Skeletal muscle satellite cell (primary cell): ENCODE results near the gene OR5D18. TPM values are rescaled to one million over a fixed set of nuclear protein-coding genes. Genes with fewer than 3 reads are reported as not detected.

Experiments used
- H3K27me3 ChIP-seq: 2 replicates; pipeline ENCODE4 v1.7.0; 2013; ENCODE audit warnings: low read length; ENCODE audit not compliant: control insufficient read depth, insufficient read depth
- H3K36me3 ChIP-seq: 2 replicates; pipeline ENCODE4 v1.7.0; 2013; ENCODE audit warnings: mild to moderate bottlenecking, control low read depth, low read length; ENCODE audit not compliant: insufficient read depth
- H3K4me1 ChIP-seq: 2 replicates; pipeline ENCODE4 v1.7.0; 2013; ENCODE audit warnings: low read length; ENCODE audit not compliant: control insufficient read depth, insufficient read depth
- H3K4me2 ChIP-seq: 2 replicates; pipeline ENCODE4 v1.7.0; 2013; ENCODE audit warnings: mild to moderate bottlenecking, low read length
- H3K4me3 ChIP-seq: 2 replicates; pipeline ENCODE4 v1.7.0; 2013; ENCODE audit warnings: low read length
- H3K9ac ChIP-seq: 2 replicates; pipeline ENCODE4 v1.7.0; 2013; ENCODE audit warnings: mild to moderate bottlenecking, low read depth, low read length, moderate library complexity
- H3K9me3 ChIP-seq: replicated peaks from 2 replicates; pipeline ENCODE4 v1.7.0; 2013; ENCODE audit warnings: mild to moderate bottlenecking, control low read depth, low read length
- total RNA-seq: library from RNA; depleted of rRNA; stranded (reverse); fragments of >200 nt; gene quantifications from 2 replicates; pipeline ENCODE4 v1.2.3, GENCODE V29; 2012; rRNA removed

OR5D18 gene
- total RNA-seq, result not detected in 2 replicates

DNA sequence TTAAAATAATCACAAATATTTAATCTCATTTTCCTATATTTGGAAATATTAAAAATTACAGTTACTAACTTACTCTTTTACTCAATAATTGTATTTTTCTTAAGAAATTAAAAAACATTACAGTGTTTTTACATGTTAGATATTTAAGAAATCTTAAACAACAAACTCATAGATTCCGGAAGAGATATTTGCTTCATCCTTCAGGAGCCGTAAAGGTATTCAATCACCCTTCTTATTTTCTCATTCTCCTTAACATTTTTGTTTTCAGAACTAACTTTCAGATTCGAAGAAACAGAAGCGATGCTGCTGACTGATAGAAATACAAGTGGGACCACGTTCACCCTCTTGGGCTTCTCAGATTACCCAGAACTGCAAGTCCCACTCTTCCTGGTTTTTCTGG is at the start of gene OR5D18:
OR5D18 (plus strand) TSS at position 301 of the 400 bp plus-strand sequence; CDS start at position 301, 0 bp downstream.
- Histone ChIP-seq H3K9me3 (peaks cover 5% of the 10 kb centered on the region), H3K4me3 (no peak within 1 kb of the TSS), H3K4me2 (no peak within 1 kb of the TSS), H3K9ac (no peak within 1 kb of the TSS), H3K36me3 (no peaks in the 10 kb centered on the region), H3K27me3 (no peaks in the 10 kb centered on the region), H3K4me1 (no peaks in the 10 kb centered on the region)

DNA sequence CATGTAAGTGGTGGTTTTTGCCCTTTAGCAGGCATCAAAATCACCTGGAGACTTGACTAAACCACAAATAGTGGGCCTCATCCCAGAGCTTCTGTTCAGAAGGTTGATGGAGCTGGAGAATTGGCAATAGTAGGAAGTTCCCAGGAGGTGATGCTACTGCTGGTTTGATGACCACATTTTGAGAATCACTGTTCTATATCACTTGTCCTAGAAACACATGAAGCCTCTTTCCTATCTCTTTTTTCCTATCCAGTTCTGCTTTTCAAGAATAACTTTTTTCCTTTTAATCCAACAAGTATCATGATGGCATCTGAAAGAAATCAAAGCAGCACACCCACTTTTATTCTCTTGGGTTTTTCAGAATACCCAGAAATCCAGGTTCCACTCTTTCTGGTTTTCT is 46.3 kb upstream of the OR5D18 start, which contains the start of gene OR5D13:
OR5D13 (plus strand) TSS at position 301 of the 400 bp plus-strand sequence; CDS start at position 301, 0 bp downstream.
- Histone ChIP-seq H3K9ac (no peak within 1 kb of the TSS), H3K4me1 (no peaks in the 10 kb centered on the region), H3K36me3 (no peaks in the 10 kb centered on the region), H3K4me2 (no peak within 1 kb of the TSS), H3K9me3 (no peaks in the 10 kb centered on the region), H3K4me3 (no peak within 1 kb of the TSS), H3K27me3 (no peaks in the 10 kb centered on the region)

- no peaks in the 10 kb centered on the region for H3K27me3 ChIP-seq
- no peak overlapping the region for H3K4me3 ChIP-seq
- no peak overlapping the region for H3K9ac ChIP-seq
- no peaks in the 10 kb centered on the region for H3K36me3 ChIP-seq
- no peaks in the 10 kb centered on the region for H3K9me3 ChIP-seq
- no peak overlapping the region for H3K4me2 ChIP-seq
- H3K4me1 ChIP-seq, result no peaks in the 10 kb centered on the region
Measured at GRCh38 chr11:55791606-55792005, 27.8 kb upstream of the OR5D18 start.

DNA sequence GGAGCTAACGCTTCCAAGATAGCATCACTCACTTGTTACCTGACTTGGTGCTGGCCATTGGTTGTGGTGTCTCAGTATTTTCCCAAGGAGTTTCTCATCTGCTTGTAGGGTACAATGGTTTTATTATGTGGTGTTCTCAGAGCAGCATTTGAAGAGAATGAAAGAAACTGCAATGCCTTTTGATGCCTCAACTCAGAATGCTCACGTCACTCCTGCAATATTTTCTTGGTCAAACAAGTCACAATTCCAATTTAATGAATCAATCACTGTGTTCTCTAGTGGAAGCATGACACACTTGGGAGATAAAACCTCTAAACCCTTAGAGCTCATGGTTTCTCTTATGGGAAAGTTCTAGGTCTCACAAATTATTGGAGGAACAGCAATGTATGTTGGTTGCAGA is 26.1 kb upstream of the OR5D18 start:
- no peak overlapping the region for H3K4me3 ChIP-seq
- H3K9me3 ChIP-seq, result no peaks in the 10 kb centered on the region
- H3K4me1 ChIP-seq, result no peaks in the 10 kb centered on the region
- no peak overlapping the region for H3K9ac ChIP-seq
- H3K36me3 ChIP-seq, result no peaks in the 10 kb centered on the region
- no peak overlapping the region for H3K4me2 ChIP-seq
- no peaks in the 10 kb centered on the region for H3K27me3 ChIP-seq

- no peak within 1 kb of the TSS for H3K9ac ChIP-seq
Measured at GRCh38 chr11:55795256-55795655, 24.2 kb upstream of the OR5D18 start, which contains the start of gene OR5D14. Gene OR5D14, plus strand, starts transcription at chr11:55795556. Its CDS starts 0 bp downstream, at chr11:55795556.

DNA sequence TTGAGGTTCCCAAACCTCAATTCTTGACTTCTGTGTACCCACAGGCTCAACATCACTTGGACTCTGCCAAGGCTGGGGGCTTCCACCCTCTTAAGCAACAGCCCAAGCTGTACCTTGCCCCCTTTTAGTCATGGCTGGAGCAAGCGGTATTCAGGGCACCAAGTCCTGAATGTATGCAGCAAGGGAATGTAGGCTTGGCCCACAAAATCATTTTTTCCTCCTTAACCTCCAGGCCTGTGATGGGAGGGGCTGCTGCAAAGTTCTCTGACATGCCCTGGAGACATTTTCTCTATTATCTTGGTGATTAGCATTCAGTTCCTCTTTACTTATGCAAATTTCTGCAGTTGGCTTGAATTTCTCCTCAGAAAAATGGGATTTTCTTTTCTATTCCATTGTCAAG is 13.2 kb upstream of the OR5D18 start:
- H3K4me1 ChIP-seq, result no peaks in the 10 kb centered on the region
- H3K4me2 ChIP-seq, result no peak overlapping the region
- H3K9ac ChIP-seq, result no peak overlapping the region
- peaks cover 4% of the 10 kb centered on the region for H3K9me3 ChIP-seq
- no peaks in the 10 kb centered on the region for H3K27me3 ChIP-seq
- H3K4me3 ChIP-seq, result no peak overlapping the region
- no peaks in the 10 kb centered on the region for H3K36me3 ChIP-seq

More at GRCh38 chr11:55795256-55795655, 24.2 kb upstream of the OR5D18 start, which contains the start of gene OR5D14:
- no peak within 1 kb of the TSS for H3K4me2 ChIP-seq
- no peak within 1 kb of the TSS for H3K4me3 ChIP-seq
- H3K36me3 ChIP-seq, result no peaks in the 10 kb centered on the region
- H3K27me3 ChIP-seq, result no peaks in the 10 kb centered on the region
- H3K4me1 ChIP-seq, result no peaks in the 10 kb centered on the region
- no peaks in the 10 kb centered on the region for H3K9me3 ChIP-seq

GRCh38 chr11:55811067-55811466 is 8.4 kb upstream of the OR5D18 start, which contains the start of gene OR5L1:
Gene OR5L1, plus strand, starts transcription at chr11:55811367. Its CDS starts 100 bp downstream, at chr11:55811467.
- H3K36me3 ChIP-seq, result no peaks in the 10 kb centered on the region
- no peak within 1 kb of the TSS for H3K9ac ChIP-seq
- no peaks in the 10 kb centered on the region for H3K4me1 ChIP-seq
- H3K4me2 ChIP-seq, result no peak within 1 kb of the TSS
- no peaks in the 10 kb centered on the region for H3K27me3 ChIP-seq
- H3K9me3 ChIP-seq, result peaks cover 4% of the 10 kb centered on the region
- no peak within 1 kb of the TSS for H3K4me3 ChIP-seq

DNA sequence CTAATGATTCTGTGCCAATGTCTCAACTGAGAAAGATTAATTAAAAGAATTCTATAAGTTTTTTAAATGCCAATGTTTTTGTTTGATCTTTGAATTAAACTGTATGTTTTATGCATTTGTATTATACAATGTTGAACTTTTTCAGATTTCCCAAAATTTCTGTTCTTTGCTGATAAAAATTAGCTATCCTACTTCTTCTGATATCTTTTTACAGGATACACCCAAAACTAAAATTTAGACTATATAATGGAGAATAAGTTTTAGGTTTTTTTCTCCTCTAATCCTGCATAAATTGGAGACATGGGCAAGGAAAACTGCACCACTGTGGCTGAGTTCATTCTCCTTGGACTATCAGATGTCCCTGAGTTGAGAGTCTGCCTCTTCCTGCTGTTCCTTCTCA is 7.5 kb downstream of the OR5D18 start, which contains the start of gene OR5L2:
OR5L2 (plus strand) TSS at position 301 of the 400 bp plus-strand sequence; CDS start at position 301, 0 bp downstream.
- Histone ChIP-seq H3K4me1 (no peaks in the 10 kb centered on the region), H3K36me3 (no peaks in the 10 kb centered on the region), H3K4me2 (no peak within 1 kb of the TSS), H3K9ac (no peak within 1 kb of the TSS), H3K27me3 (no peaks in the 10 kb centered on the region), H3K9me3 (no peaks in the 10 kb centered on the region), H3K4me3 (no peak within 1 kb of the TSS)

- no peak within 1 kb of the TSS for H3K4me3 ChIP-seq
Measured at GRCh38 chr11:55838452-55838851, 19.0 kb downstream of the OR5D18 start, which contains the start of gene OR5D16. Gene OR5D16, plus strand, starts transcription at chr11:55838752. Its CDS starts 0 bp downstream, at chr11:55838752.

DNA sequence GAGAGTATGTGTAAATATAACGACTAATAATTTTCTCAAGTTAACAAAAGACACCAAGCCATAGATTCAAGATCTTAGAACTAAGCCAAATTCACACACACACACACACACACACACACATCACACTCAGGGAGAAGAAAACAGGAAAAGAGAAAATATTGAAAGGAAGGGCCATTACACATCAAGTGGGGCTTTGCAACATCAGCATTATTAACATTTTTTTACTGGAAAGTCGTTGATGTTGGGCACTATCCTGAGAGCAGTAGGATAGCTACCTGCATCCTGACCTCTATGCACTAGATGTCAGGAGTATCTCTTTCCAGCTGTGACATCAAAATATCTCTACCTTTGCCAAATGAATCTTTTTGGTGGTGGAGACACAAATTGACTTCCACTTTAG is 28.0 kb downstream of the OR5D18 start:
- H3K4me3 ChIP-seq, result no peak overlapping the region
- no peaks in the 10 kb centered on the region for H3K27me3 ChIP-seq
- H3K4me2 ChIP-seq, result no peak overlapping the region
- H3K9ac ChIP-seq, result no peak overlapping the region
- H3K4me1 ChIP-seq, result no peaks in the 10 kb centered on the region
- no peaks in the 10 kb centered on the region for H3K9me3 ChIP-seq
- no peaks in the 10 kb centered on the region for H3K36me3 ChIP-seq

More at GRCh38 chr11:55838452-55838851, 19.0 kb downstream of the OR5D18 start, which contains the start of gene OR5D16:
- Histone ChIP-seq H3K9ac (no peak within 1 kb of the TSS), H3K36me3 (no peaks in the 10 kb centered on the region), H3K9me3 (no peaks in the 10 kb centered on the region), H3K4me2 (no peak within 1 kb of the TSS), H3K4me1 (no peaks in the 10 kb centered on the region), H3K27me3 (no peaks in the 10 kb centered on the region)

DNA sequence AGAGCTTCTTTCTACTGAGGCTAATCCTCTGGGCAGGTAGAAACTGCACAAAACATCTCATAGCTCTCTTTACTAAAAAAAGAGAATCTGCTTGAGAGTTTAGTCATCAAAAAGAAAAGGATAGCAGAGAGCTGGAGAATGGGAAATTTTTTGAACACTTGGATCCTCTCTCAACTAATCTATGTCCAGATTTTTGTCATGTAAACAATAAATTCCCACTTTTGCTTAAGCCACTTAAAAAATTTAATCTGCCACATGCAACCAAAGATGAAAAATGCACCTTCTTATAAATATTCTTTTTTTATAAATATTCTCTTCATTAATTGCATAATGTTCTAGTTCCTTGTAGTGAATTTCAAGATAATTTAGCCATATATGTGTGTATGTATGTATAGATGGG is 29.6 kb downstream of the OR5D18 start:
- no peak overlapping the region for H3K9ac ChIP-seq
- no peaks in the 10 kb centered on the region for H3K27me3 ChIP-seq
- no peaks in the 10 kb centered on the region for H3K9me3 ChIP-seq
- no peaks in the 10 kb centered on the region for H3K36me3 ChIP-seq
- H3K4me3 ChIP-seq, result no peak overlapping the region
- H3K4me2 ChIP-seq, result no peak overlapping the region
- no peaks in the 10 kb centered on the region for H3K4me1 ChIP-seq

DNA sequence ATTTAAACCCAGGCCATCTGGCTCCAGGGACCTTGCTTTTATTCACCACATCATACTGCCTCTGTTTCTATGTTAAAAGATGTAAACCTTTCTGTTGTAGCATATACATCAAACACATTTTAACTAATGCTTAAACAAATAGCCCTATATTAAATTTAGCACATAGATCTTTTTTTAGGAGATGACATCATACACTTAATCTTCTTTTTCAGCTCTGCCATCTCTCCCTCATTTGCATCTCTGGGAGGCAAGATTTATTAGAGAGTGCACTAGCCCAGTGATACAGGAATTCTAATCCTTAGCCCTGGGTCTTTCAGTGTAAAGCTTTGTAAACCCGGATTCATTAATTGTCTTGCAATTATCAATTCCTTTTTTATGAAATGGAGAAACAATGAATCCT is 32.7 kb downstream of the OR5D18 start:
- H3K36me3 ChIP-seq, result no peaks in the 10 kb centered on the region
- no peak overlapping the region for H3K9ac ChIP-seq
- no peaks in the 10 kb centered on the region for H3K4me1 ChIP-seq
- H3K4me3 ChIP-seq, result no peak overlapping the region
- no peak overlapping the region for H3K4me2 ChIP-seq
- no peaks in the 10 kb centered on the region for H3K27me3 ChIP-seq
- H3K9me3 ChIP-seq, result peaks cover 9% of the 10 kb centered on the region
